Measurements from ENCODE around the gene PRDM1. TPM values are rescaled to one million over a fixed set of nuclear protein-coding genes. Genes with fewer than 3 reads are reported as not detected.

Gene PRDM1
- total RNA-seq, 1 donor from 2014 or later: 0.21 TPM

- no peak for TF ChIP-seq CTCF (IDR thresholded peaks at IDR 0.05)
- Histone ChIP-seq H3K9me3 (no peaks in the 10 kb centered on the region), H3K27me3 (no peaks in the 10 kb centered on the region), H3K4me3 (no peak overlapping the region), H3K4me1 (no peaks in the 10 kb centered on the region), H3K27ac (no peak overlapping the region), H3K36me3 (no peaks in the 10 kb centered on the region)
- intact Hi-C loops (cut with DNase I): no loop called here
- no peak for DNase-seq (ENCODE audit: low spot score in 2 of 2)
Measured at GRCh38 chr6:106053484-106054205, 32.5 kb upstream of the PRDM1 start.

GRCh38 chr6:106055489-106055888 is 30.6 kb upstream of the PRDM1 start:
- Histone ChIP-seq H3K4me3 (no peak overlapping the region), H3K9me3 (no peaks in the 10 kb centered on the region), H3K27me3 (no peaks in the 10 kb centered on the region), H3K27ac (no peak overlapping the region), H3K4me1 (no peaks in the 10 kb centered on the region), H3K36me3 (no peaks in the 10 kb centered on the region)
- DNase-seq (ENCODE audit: low spot score in 2 of 2): no peak
- TF ChIP-seq CTCF (IDR thresholded peaks at IDR 0.05): no peak
- intact Hi-C loops (cut with DNase I): no loop called here

DNA sequence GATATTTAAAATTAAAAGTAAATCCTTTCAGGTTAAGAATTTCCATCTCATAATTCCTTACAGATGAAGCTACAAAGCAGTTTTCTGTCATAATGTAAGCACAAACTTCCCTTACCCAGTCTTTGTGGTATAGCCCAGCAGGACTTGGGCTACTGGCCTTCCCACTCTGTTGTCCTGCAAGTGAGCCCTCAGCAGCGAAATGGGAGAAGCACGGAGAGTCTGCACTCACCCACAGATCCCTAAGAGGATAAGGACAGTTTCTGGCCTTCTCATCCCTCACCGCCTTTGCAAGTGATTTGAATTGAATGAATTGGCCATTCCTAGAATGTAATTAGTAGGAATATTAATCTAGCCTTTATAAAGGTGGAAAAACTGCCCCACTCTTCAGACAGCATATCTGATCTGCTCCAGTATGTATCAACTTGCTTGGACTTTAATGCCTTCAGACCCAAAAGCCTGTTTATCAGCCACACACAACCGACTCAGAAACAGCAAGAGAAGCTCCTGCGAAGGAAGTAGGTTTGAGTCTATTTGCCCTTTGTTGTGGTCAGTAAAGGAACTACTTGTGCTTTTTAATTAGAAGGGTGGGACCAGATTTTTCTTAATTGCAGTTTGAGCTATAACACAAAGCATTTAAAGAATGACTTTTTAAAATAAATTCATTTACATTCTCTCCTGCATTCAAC is 29.9 kb upstream of the PRDM1 start:
- intact Hi-C loops (cut with DNase I): no loop called here
- Histone ChIP-seq H3K4me3 (no peak overlapping the region), H3K4me1 (no peaks in the 10 kb centered on the region), H3K9me3 (no peaks in the 10 kb centered on the region), H3K27me3 (no peaks in the 10 kb centered on the region), H3K27ac (no peak overlapping the region), H3K36me3 (no peaks in the 10 kb centered on the region)
- no peak for TF ChIP-seq CTCF (IDR thresholded peaks at IDR 0.05)
- DNase-seq (ENCODE audit: low spot score in 2 of 2): no peak

DNA sequence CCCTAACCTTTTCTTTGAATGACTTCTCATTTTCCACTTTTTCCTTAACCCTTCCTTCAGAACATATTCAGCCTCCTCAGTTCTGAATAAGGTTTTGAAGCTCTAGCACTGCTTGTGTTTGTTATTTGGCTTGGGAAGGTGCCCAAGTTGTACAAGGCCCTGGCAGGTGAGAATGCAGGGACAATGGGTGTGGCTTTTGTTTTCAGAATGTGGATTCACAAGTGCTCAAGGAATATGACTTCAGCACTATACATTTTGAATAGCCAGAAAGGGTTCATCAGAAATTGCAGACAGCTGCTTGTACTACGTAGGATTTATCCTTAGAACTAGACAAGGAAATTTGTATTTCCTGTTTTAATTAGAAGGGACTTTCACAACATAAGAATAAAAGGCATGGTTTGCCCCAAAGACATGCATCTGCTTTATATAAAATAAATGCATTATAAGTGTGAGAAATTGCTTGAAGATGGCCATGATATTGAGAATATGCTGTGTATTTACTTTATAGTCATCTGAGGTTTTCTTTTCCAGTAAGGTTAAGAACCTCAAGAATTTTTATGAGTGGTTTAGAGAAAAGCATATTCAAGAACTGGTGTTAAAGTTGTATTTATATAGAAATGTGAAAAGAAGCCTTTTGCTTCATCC is 29.3 kb upstream of the PRDM1 start:
- intact Hi-C loops (cut with DNase I): no loop called here

GRCh38 chr6:106059331-106059730 is 26.8 kb upstream of the PRDM1 start:
- no peak for TF ChIP-seq CTCF (IDR thresholded peaks at IDR 0.05)
- intact Hi-C loops (cut with DNase I): no loop called here
- no peaks in the 10 kb centered on the region for H3K27me3 ChIP-seq
- no peaks in the 10 kb centered on the region for H3K4me1 ChIP-seq
- H3K9me3 ChIP-seq: no peaks in the 10 kb centered on the region
- H3K36me3 ChIP-seq: no peaks in the 10 kb centered on the region
- H3K4me3 ChIP-seq: no peak overlapping the region
- DNase-seq (ENCODE audit: low spot score in 2 of 2): no peak
- H3K27ac ChIP-seq: no peak overlapping the region

More for the DNA sequence above, 29.3 kb upstream of the PRDM1 start:
- no peak overlapping the region for H3K27ac ChIP-seq
- no peaks in the 10 kb centered on the region for H3K27me3 ChIP-seq
- DNase-seq (ENCODE audit: low spot score in 2 of 2): no peak
- H3K4me3 ChIP-seq: no peak overlapping the region
- no peaks in the 10 kb centered on the region for H3K36me3 ChIP-seq
- no peaks in the 10 kb centered on the region for H3K9me3 ChIP-seq
- no peaks in the 10 kb centered on the region for H3K4me1 ChIP-seq
- no peak for TF ChIP-seq CTCF (IDR thresholded peaks at IDR 0.05)

Data from ascending aorta (tissue), 2 donors.